ENCODE data around the gene KIF26B.

The KIF26B gene

GRCh38 chr1:245754463-245754961 is 599.7 kb downstream of the KIF26B start:
- no peak overlapping the region for H3K4me3 ChIP-seq (replicated peaks in 1 of 2; ENCODE audit: low read depth in 2 of 2, low read length in 2 of 2)
- no peak for TF ChIP-seq CTCF (IDR thresholded peaks at IDR 0.05; ENCODE audit: low read depth, low read length)
- no peak for DNase-seq (ENCODE audit: low read depth in 2 of 2)
